ENCODE measurements around the gene PITPNM1. TPM values are rescaled to one million over a fixed set of nuclear protein-coding genes. Genes with fewer than 3 reads are reported as not detected.

Gene PITPNM1
- total and polyA plus RNA-seq, 2 of the 13 experiments (the other 11 are each of a cell fraction or from before 2014, with no cell fraction given) = 8.2 to 8.5 TPM

DNA sequence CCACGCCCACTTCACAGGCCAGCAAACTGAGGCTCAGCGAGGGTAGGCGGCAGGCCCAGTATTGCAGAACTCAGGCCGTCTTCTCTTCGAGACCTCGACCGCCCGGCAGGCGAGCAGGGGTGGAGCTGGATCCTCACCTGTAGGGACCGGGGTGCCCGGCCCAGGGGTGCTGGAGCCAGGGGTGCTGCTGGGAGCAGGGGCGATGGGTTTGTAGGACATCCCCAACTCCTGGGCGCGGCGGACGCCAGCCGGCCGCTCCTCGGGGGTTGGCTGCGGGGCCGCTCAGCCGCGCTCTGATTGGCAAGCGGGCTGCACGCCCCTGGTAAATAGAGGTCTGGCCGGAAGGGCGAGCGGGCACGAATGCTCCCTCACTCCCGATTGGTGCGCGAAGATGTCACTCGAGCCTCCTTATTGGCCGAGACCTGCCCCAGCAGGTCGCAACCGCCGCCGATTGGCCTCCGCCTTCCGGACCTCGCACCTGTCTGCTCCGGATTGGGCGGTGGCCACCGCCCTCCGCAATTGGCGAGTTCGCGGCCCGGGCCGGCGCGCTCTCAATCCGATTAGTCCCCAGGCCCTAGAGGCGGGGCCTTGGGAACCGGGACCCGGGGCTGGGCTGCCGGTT is 2.8 kb upstream of the PITPNM1 start, which contains the start of gene CDK2AP2 (continued):
- no peak for TF ChIP-seq PLRG1 (conservative IDR thresholded peaks at IDR 0.05)
- TF ChIP-seq HNRNPL (IDR thresholded peaks at IDR 0.05; ENCODE audit: low read depth, low read length) = no peak
- peak; percentile 18; the same call in 1 of the 2 replicates for TF ChIP-seq ZNF143 (CRISPR knock-in tag; IDR thresholded peaks at IDR 0.05)
- TF ChIP-seq SOX6 (IDR thresholded peaks at IDR 0.05) = no peak
- TF ChIP-seq SOX6 (CRISPR knock-in tag; IDR thresholded peaks at IDR 0.05) = peak; percentile 24
- no peak for TF ChIP-seq SRSF4 (IDR thresholded peaks at IDR 0.05; ENCODE audit: low read depth, low read length, poor library complexity, severe bottlenecking)
- peak; percentile 99 for TF ChIP-seq KDM1A (CRISPR knock-in tag; IDR thresholded peaks at IDR 0.05)
- TF ChIP-seq GATAD1 (CRISPR knock-in tag; IDR thresholded peaks at IDR 0.05) = 0 out of 2 replicates have a peak, but pooled peaks have one; percentile 8
- TF ChIP-seq FOXA3 (CRISPR knock-in tag; IDR thresholded peaks at IDR 0.05) = 0 out of 2 replicates have a peak, but pooled peaks have one; percentile 10
- TF ChIP-seq ZNF441 (CRISPR knock-in tag; IDR thresholded peaks at IDR 0.05; ENCODE audit: borderline replicate concordance) = 0 out of 2 replicates have a peak, but pooled peaks have one; percentile 32
- no peak for TF ChIP-seq TBP (CRISPR knock-in tag; IDR thresholded peaks at IDR 0.05)
- TF ChIP-seq, protein P1, sequence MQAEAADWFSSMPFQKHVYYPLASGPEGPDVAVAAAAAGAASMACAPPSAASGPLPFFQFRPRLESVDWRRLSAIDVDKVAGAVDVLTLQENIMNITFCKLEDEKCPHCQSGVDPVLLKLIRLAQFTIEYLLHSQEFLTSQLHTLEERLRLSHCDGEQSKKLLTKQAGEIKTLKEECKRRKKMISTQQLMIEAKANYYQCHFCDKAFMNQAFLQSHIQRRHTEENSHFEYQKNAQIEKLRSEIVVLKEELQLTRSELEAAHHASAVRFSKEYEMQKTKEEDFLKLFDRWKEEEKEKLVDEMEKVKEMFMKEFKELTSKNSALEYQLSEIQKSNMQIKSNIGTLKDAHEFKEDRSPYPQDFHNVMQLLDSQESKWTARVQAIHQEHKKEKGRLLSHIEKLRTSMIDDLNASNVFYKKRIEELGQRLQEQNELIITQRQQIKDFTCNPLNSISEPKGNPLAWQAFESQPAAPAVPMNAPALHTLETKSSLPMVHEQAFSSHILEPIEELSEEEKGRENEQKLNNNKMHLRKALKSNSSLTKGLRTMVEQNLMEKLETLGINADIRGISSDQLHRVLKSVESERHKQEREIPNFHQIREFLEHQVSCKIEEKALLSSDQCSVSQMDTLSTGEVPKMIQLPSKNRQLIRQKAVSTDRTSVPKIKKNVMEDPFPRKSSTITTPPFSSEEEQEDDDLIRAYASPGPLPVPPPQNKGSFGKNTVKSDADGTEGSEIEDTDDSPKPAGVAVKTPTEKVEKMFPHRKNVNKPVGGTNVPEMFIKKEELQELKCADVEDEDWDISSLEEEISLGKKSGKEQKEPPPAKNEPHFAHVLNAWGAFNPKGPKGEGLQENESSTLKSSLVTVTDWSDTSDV (CRISPR knock-in tag; IDR thresholded peaks at IDR 0.05) = peak; percentile 54; the same call in 1 of the 2 replicates
- TF ChIP-seq, protein P2, sequence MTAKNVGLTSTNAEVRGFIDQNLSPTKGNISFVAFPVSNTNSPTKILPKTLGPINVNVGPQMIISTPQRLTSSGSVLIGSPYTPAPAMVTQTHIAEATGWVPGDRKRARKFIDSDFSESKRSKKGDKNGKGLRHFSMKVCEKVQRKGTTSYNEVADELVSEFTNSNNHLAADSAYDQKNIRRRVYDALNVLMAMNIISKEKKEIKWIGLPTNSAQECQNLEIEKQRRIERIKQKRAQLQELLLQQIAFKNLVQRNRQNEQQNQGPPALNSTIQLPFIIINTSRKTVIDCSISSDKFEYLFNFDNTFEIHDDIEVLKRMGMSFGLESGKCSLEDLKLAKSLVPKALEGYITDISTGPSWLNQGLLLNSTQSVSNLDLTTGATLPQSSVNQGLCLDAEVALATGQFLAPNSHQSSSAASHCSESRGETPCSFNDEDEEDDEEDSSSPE (CRISPR knock-in tag; IDR thresholded peaks at IDR 0.05) = peak; percentile 95
- peak; percentile 80; the same call in 1 of the 2 replicates for TF ChIP-seq DR1 (CRISPR knock-in tag; IDR thresholded peaks at IDR 0.05)
- 0 out of 2 replicates have a peak, but pooled peaks have one; percentile 7 for TF ChIP-seq ZNF430 (CRISPR knock-in tag; IDR thresholded peaks at IDR 0.05)
- no peak for TF ChIP-seq GABPA (IDR thresholded peaks at IDR 0.05; ENCODE audit: low read depth, low read length)
- peak; percentile 85 for TF ChIP-seq GABPA (CRISPR knock-in tag; IDR thresholded peaks at IDR 0.05; ENCODE audit: low read depth)
- no peak for TF ChIP-seq SMC3 (IDR thresholded peaks at IDR 0.05; ENCODE audit: low read length)
- peak; percentile 81 for TF ChIP-seq ELF1 (CRISPR knock-in tag; IDR thresholded peaks at IDR 0.05)
- TF ChIP-seq NCOR1 (IDR thresholded peaks at IDR 0.05; ENCODE audit: borderline replicate concordance, low read length) = peak; percentile 50; the same call in 1 of the 2 replicates
- TF ChIP-seq CENPT (CRISPR knock-in tag; IDR thresholded peaks at IDR 0.05; ENCODE audit: low read depth) = 0 out of 2 replicates have a peak, but pooled peaks have one; percentile 52
- 0 out of 2 replicates have a peak, but pooled peaks have one; percentile 23 for TF ChIP-seq SMAD3 (CRISPR knock-in tag; IDR thresholded peaks at IDR 0.05)
- TF ChIP-seq PHF21A (CRISPR knock-in tag; IDR thresholded peaks at IDR 0.05) = peak; percentile 94
- peak; percentile 54 for TF ChIP-seq AGO2 (optimal IDR thresholded peaks at IDR 0.05; ENCODE audit: low read depth, low read length)
- 0 out of 2 replicates have a peak, but pooled peaks have one; percentile 13 for TF ChIP-seq ZNF329 (CRISPR knock-in tag; IDR thresholded peaks at IDR 0.05; ENCODE audit: low read depth)
- TF ChIP-seq ZNF501 (CRISPR knock-in tag; IDR thresholded peaks at IDR 0.05) = no peak
- peak; percentile 98 for TF ChIP-seq ADNP (CRISPR knock-in tag; IDR thresholded peaks at IDR 0.05)
- TF ChIP-seq SOX13 (IDR thresholded peaks at IDR 0.05) = no peak
- no peak for TF ChIP-seq SOX13 (CRISPR knock-in tag; conservative IDR thresholded peaks at IDR 0.05 in 1 of 2, IDR thresholded peaks at IDR 0.05 in 1 of 2)

Data from HepG2 (cell line).